H9 (cell line): ENCODE results near the gene SYT17. TPM values are rescaled to one million over a fixed set of nuclear protein-coding genes. Genes with fewer than 3 reads are reported as not detected.

Experiments used
- DNase-seq: peaks from one replicate; pipeline ENCODE4 v3.0.0-alpha.2; 2017
- H2AFZ ChIP-seq: one replicate; pipeline ENCODE4 v1.6.1; 2013; ENCODE audit warnings: mild to moderate bottlenecking, low read length, control low read depth, moderate library complexity
- H2AK5ac ChIP-seq: 2 replicates; pipeline ENCODE4 v1.6.1; 2013; ENCODE audit warnings: low read length, control low read depth, mixed read lengths; ENCODE audit not compliant: insufficient read length
- H2BK120ac ChIP-seq: one replicate; pipeline ENCODE4 v1.6.1; 2013; ENCODE audit warnings: low read depth, mild to moderate bottlenecking, low read length, control low read depth, inconsistent platforms; ENCODE audit not compliant: poor library complexity, severe bottlenecking
- H2BK12ac ChIP-seq: 2 replicates; pipeline ENCODE4 v1.6.1; 2013; ENCODE audit warnings: low read length, control low read depth, mixed read lengths, low read depth; ENCODE audit not compliant: insufficient read length
- H2BK15ac ChIP-seq: 2 replicates; pipeline ENCODE4 v1.6.1; 2013; ENCODE audit warnings: low read depth, low read length, control low read depth
- H2BK20ac ChIP-seq: one replicate; pipeline ENCODE4 v1.6.1; 2013; ENCODE audit warnings: low read depth, mild to moderate bottlenecking, low read length, control low read depth, inconsistent platforms; ENCODE audit not compliant: poor library complexity, severe bottlenecking
- H2BK5ac ChIP-seq: 2 replicates; pipeline ENCODE4 v1.6.1; 2013; ENCODE audit warnings: low read length, control low read depth, mixed read lengths; ENCODE audit not compliant: insufficient read length
- H3K14ac ChIP-seq: 2 replicates; pipeline ENCODE4 v1.6.1; 2013; ENCODE audit warnings: low read length, control low read depth; ENCODE audit not compliant: insufficient read depth
- H3K18ac ChIP-seq: 2 replicates; pipeline ENCODE4 v1.6.1; 2013; ENCODE audit warnings: low read depth, mild to moderate bottlenecking, mixed read lengths, low read length, control low read depth; ENCODE audit not compliant: insufficient read length
- H3K23ac ChIP-seq: 2 replicates; pipeline ENCODE4 v1.6.1; 2013; ENCODE audit warnings: low read length, control low read depth, mixed read lengths, low read depth; ENCODE audit not compliant: insufficient read length
- H3K23me2 ChIP-seq: 2 replicates; pipeline ENCODE4 v1.6.1; 2013; ENCODE audit warnings: low read depth, mild to moderate bottlenecking, mixed read lengths, low read length, control low read depth; ENCODE audit not compliant: insufficient read length, poor library complexity, severe bottlenecking
- H3K27ac ChIP-seq: 2 replicates; pipeline ENCODE4 v1.5.1; 2013; ENCODE audit warnings: low read length, control low read depth, mixed read lengths, low read depth; ENCODE audit not compliant: insufficient read length
- H3K27me3 ChIP-seq: 2 replicates; pipeline ENCODE4 v1.6.1; 2013; ENCODE audit warnings: low read length, control low read depth, inconsistent platforms; ENCODE audit not compliant: insufficient read depth
- H3K4ac ChIP-seq: 2 replicates; pipeline ENCODE4 v1.6.1; 2013; ENCODE audit warnings: low read depth, mild to moderate bottlenecking, control low read depth, inconsistent platforms, low read length, moderate library complexity
- H3K4me1 ChIP-seq: 2 replicates; pipeline ENCODE4 v1.6.1; 2013; ENCODE audit warnings: low read length, control low read depth, inconsistent platforms; ENCODE audit not compliant: insufficient read depth
- H3K4me2 ChIP-seq: 2 replicates; pipeline ENCODE4 v1.6.1; 2013; ENCODE audit warnings: low read length, control low read depth, mixed read lengths; ENCODE audit not compliant: insufficient read length, insufficient read depth
- H3K56ac ChIP-seq: 2 replicates; pipeline ENCODE4 v1.6.1; 2013; ENCODE audit warnings: low read depth, mild to moderate bottlenecking, mixed read lengths, low read length, control low read depth; ENCODE audit not compliant: insufficient read length
- H3K79me1 ChIP-seq: 2 replicates; pipeline ENCODE4 v1.6.1; 2013; ENCODE audit warnings: low read depth, mild to moderate bottlenecking, moderate library complexity, low read length, control low read depth, inconsistent platforms; ENCODE audit not compliant: insufficient read depth, poor library complexity, severe bottlenecking
- H3K79me2 ChIP-seq: 2 replicates; pipeline ENCODE4 v1.6.1; 2013; ENCODE audit warnings: low read length, control low read depth, inconsistent platforms; ENCODE audit not compliant: insufficient read depth
- H3K9ac ChIP-seq: 2 replicates; pipeline ENCODE4 v1.6.1; 2013; ENCODE audit warnings: low read length, control low read depth, mixed read lengths; ENCODE audit not compliant: insufficient read length; ENCODE audit errors: extremely low read depth
- H3K9me3 ChIP-seq: one replicate; pipeline ENCODE4 v1.6.1; 2013; ENCODE audit warnings: low read depth, low read length, inconsistent platforms; ENCODE audit not compliant: control insufficient read depth
- H3T11ph ChIP-seq: one replicate; pipeline ENCODE4 v1.6.1; 2013; ENCODE audit warnings: mild to moderate bottlenecking, low read length, control low read depth, inconsistent platforms
- H4K20me1 ChIP-seq: one replicate; pipeline ENCODE4 v1.6.1; 2013; ENCODE audit not compliant: control insufficient read depth, insufficient read length, insufficient read depth
- H4K5ac ChIP-seq: 2 replicates; pipeline ENCODE4 v1.6.1; 2013; ENCODE audit warnings: low read depth, mild to moderate bottlenecking, mixed read lengths, low read length, control low read depth; ENCODE audit not compliant: insufficient read length
- H4K8ac ChIP-seq: replicated peaks from 2 replicates; pipeline ENCODE4 v1.6.1; 2013; ENCODE audit warnings: low read length, control low read depth, mixed read lengths, low read depth; ENCODE audit not compliant: insufficient read length
- H4K91ac ChIP-seq: 2 replicates; pipeline ENCODE4 v1.6.1; 2013; ENCODE audit warnings: low read depth, mild to moderate bottlenecking, moderate library complexity, mixed read lengths, low read length, control low read depth; ENCODE audit not compliant: insufficient read length
- H3K27ac Mint-ChIP-seq, 3 experiments: 2 replicates in 2 of 3; 3 replicates in 1 of 3; pipeline ENCODE4 v1.8.0; 2020 to 2021; ENCODE audit warnings: mixed read lengths in 3 of 3, mild to moderate bottlenecking in 1 of 3, moderate library complexity in 1 of 3
- H3K27me3 Mint-ChIP-seq: 2 replicates; pipeline ENCODE4 v1.8.0; 2021; ENCODE audit warnings: low read depth, mild to moderate bottlenecking, moderate library complexity, mixed read lengths
- H3K36me3 Mint-ChIP-seq, 3 experiments: 2 replicates in 2 of 3; 3 replicates in 1 of 3; pipeline ENCODE4 v1.8.0; 2020 to 2021; ENCODE audit warnings: low read depth in 3 of 3, mixed read lengths in 3 of 3; ENCODE audit not compliant: insufficient read depth in 1 of 3
- H3K4me1 Mint-ChIP-seq, 2 experiments: 2 replicates each; pipeline ENCODE4 v1.8.0; 2020; ENCODE audit warnings: mixed read lengths in 2 of 2
- H3K4me3 Mint-ChIP-seq, 2 experiments: 2 replicates in 1 of 2; 3 replicates in 1 of 2; pipeline ENCODE4 v1.8.0; 2020 to 2021; ENCODE audit warnings: mild to moderate bottlenecking in 2 of 2, mixed read lengths in 2 of 2, moderate library complexity in 1 of 2
- H3K9me3 Mint-ChIP-seq, 2 experiments: 2 replicates in 1 of 2; 3 replicates in 1 of 2; pipeline ENCODE4 v1.8.0; 2020; ENCODE audit warnings: mild to moderate bottlenecking in 2 of 2, mixed read lengths in 2 of 2, moderate library complexity in 1 of 2
- WGBS: extraction: QIAGEN DNeasy Blood & Tissue Kit; methylation state at CpG from one replicate; pipeline ENCODE4 v1.1.7; 2013; ENCODE audit warnings: missing lambda C conversion rate, low lambda C conversion rate, mixed read lengths; ENCODE audit not compliant: insufficient read length; ENCODE audit errors: extremely low coverage; 5-methylcytosine and 5-hydroxymethylcytosine counted together
- total RNA-seq: library from RNA; stranded (reverse); gene quantifications from 2 replicates; pipeline ENCODE4 v1.2.1, GENCODE V29; 2021
- TF ChIP-seq, protein P1 (sequence below): fragments of 200-600 bp; sonication (generic); conservative IDR thresholded peaks from 3 replicates; pipeline ENCODE4 v1.8.0; 2021; ENCODE audit warnings: antibody characterized with exemption, mild to moderate bottlenecking

Gene SYT17
- total RNA-seq, 1 experiment from 2014 or later: 3.0 TPM

- Histone ChIP-seq H2BK5ac (no peak overlapping the region), H3K23ac (no peak overlapping the region), H3K4me1 (no peaks in the 10 kb centered on the region), H3K79me1 (no peaks in the 10 kb centered on the region), H3K27ac (no peak overlapping the region), H3K23me2 (no peaks in the 10 kb centered on the region), H3K4ac (no peak overlapping the region), H4K8ac (no peak overlapping the region), H3K9me3 (peaks cover 8% of the 10 kb centered on the region), H2AFZ (no peak overlapping the region), H3K18ac (no peak overlapping the region), H2BK15ac (no peak overlapping the region), H3K27me3 (no peaks in the 10 kb centered on the region), H2BK120ac (no peak overlapping the region), H3K9ac (no peak overlapping the region), H2BK12ac (no peak overlapping the region), H2AK5ac (no peak overlapping the region), H2BK20ac (no peak overlapping the region), H3K56ac (no peak overlapping the region), H3K14ac (no peak overlapping the region), H3K4me2 (no peak overlapping the region), H4K5ac (no peak overlapping the region), H4K91ac (no peak overlapping the region), H3T11ph (no peak overlapping the region), H3K79me2 (no peaks in the 10 kb centered on the region), H4K20me1 (no peaks in the 10 kb centered on the region)
- WGBS: no CpG with 5 or more reads among the region's 7 CpGs
- no peak overlapping the region for H3K27ac Mint-ChIP-seq
- no peak overlapping the region for H3K4me3 Mint-ChIP-seq
- peaks cover 1 to 2% of the 10 kb centered on the region in 2 experiments; a peak in 2 of 4 replicates for H3K4me1 Mint-ChIP-seq
- H3K27me3 Mint-ChIP-seq: 0 out of 2 replicates have a peak, but pooled peaks cover 2% of the 10 kb centered on the region
- DNase-seq: peak; percentile 46
- H3K36me3 Mint-ChIP-seq: peaks cover 3 to 11% (median 3%) of the 10 kb centered on the region in 3 experiments; a peak in 5 of 7 replicates
- peaks cover 9 to 11% of the 10 kb centered on the region in 2 experiments for H3K9me3 Mint-ChIP-seq
- TF ChIP-seq, protein P1, sequence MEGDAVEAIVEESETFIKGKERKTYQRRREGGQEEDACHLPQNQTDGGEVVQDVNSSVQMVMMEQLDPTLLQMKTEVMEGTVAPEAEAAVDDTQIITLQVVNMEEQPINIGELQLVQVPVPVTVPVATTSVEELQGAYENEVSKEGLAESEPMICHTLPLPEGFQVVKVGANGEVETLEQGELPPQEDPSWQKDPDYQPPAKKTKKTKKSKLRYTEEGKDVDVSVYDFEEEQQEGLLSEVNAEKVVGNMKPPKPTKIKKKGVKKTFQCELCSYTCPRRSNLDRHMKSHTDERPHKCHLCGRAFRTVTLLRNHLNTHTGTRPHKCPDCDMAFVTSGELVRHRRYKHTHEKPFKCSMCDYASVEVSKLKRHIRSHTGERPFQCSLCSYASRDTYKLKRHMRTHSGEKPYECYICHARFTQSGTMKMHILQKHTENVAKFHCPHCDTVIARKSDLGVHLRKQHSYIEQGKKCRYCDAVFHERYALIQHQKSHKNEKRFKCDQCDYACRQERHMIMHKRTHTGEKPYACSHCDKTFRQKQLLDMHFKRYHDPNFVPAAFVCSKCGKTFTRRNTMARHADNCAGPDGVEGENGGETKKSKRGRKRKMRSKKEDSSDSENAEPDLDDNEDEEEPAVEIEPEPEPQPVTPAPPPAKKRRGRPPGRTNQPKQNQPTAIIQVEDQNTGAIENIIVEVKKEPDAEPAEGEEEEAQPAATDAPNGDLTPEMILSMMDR: no peak
These were observed 72.5 kb downstream of the SYT17 start for GRCh38 chr16:19240494-19240893.
